GM19043 (cell line): ENCODE measurements around the gene NYAP1.
"Not testable (repeated sequence)": the region's sequence is repeated elsewhere in the genome, so short reads cannot be mapped to it uniquely, and the experiment has no call there.

ENCODE experiments used
- ATAC-seq: cut with Tn5 transposase; IDR thresholded peaks from one replicate; pipeline ENCODE4 v1.9.1; 2021; ENCODE audit warnings: low read depth; ENCODE audit not compliant: unreplicated experiment

NYAP1 gene

GRCh38 chr7:100540073-100540723 lies 56.5 kb downstream of the NYAP1 start:
- no peak for ATAC-seq

GRCh38 chr7:100541309-100541708 lies 57.6 kb downstream of the NYAP1 start:
- ATAC-seq: not testable (repeated sequence)

- ATAC-seq: no peak
These were observed 59.9 kb downstream of the NYAP1 start for GRCh38 chr7:100543586-100543985.

GRCh38 chr7:100544386-100544785 lies 60.7 kb downstream of the NYAP1 start:
- no peak for ATAC-seq
